Measurements from ENCODE around the gene TBX2. TPM values are rescaled to one million over a fixed set of nuclear protein-coding genes. Genes with fewer than 3 reads are reported as not detected.

TBX2 gene
- total and polyA plus RNA-seq, 9 donors: 8.9 to 20.4 (median 10.8) TPM

- peaks cover 59% of the 10 kb centered on the region for H3K4me1 ChIP-seq (ENCODE audit: control insufficient read depth, insufficient read depth, low read length)
- no peaks in the 10 kb centered on the region for H3K9me3 ChIP-seq (replicated peaks; ENCODE audit: control insufficient read depth, low read depth, low read length)
- H3K36me3 ChIP-seq (ENCODE audit: control insufficient read depth, insufficient read depth, low read length): peaks cover 5% of the 10 kb centered on the region
- WGBS (ENCODE audit: insufficient coverage): under 1% methylated on average over 58 of the region's 73 CpGs
- peak; percentile 93 for DNase-seq
- H3K4me3 ChIP-seq (ENCODE audit: low read length): peak overlapping the region; percentile 43
- H3K27me3 ChIP-seq (ENCODE audit: control insufficient read depth, insufficient read depth, low read length): peaks cover 87% of the 10 kb centered on the region
- H3K27ac ChIP-seq (ENCODE audit: low read length): peak overlapping the region; percentile 93
Measured at GRCh38 chr17:61409301-61410112, 9.9 kb downstream of the TBX2 start.

GRCh38 chr17:61410141-61411010 lies 10.7 kb downstream of the TBX2 start:
- peak overlapping the region; percentile 93 for H3K27ac ChIP-seq (ENCODE audit: low read length)
- WGBS (ENCODE audit: insufficient coverage): 3% methylated on average over 38 of the region's 48 CpGs
- H3K4me1 ChIP-seq (ENCODE audit: control insufficient read depth, insufficient read depth, low read length): peaks cover 55% of the 10 kb centered on the region
- H3K9me3 ChIP-seq (replicated peaks; ENCODE audit: control insufficient read depth, low read depth, low read length): no peaks in the 10 kb centered on the region
- DNase-seq: peak; percentile 89
- peaks cover 78% of the 10 kb centered on the region for H3K27me3 ChIP-seq (ENCODE audit: control insufficient read depth, insufficient read depth, low read length)
- peak overlapping the region; percentile 27 for H3K4me3 ChIP-seq (ENCODE audit: low read length)
- peaks cover 5% of the 10 kb centered on the region for H3K36me3 ChIP-seq (ENCODE audit: control insufficient read depth, insufficient read depth, low read length)

GRCh38 chr17:61411011-61411260 lies 11.3 kb downstream of the TBX2 start:
- WGBS (ENCODE audit: insufficient coverage): 2% methylated on average over 10 of the region's 29 CpGs
- H3K27ac ChIP-seq (ENCODE audit: low read length): peak overlapping the region; percentile 93
- H3K27me3 ChIP-seq (ENCODE audit: control insufficient read depth, insufficient read depth, low read length): peaks cover 72% of the 10 kb centered on the region
- no peak for DNase-seq
- peaks cover 52% of the 10 kb centered on the region for H3K4me1 ChIP-seq (ENCODE audit: control insufficient read depth, insufficient read depth, low read length)
- H3K36me3 ChIP-seq (ENCODE audit: control insufficient read depth, insufficient read depth, low read length): peaks cover 4% of the 10 kb centered on the region
- no peaks in the 10 kb centered on the region for H3K9me3 ChIP-seq (replicated peaks; ENCODE audit: control insufficient read depth, low read depth, low read length)
- peak overlapping the region; percentile 57 for H3K4me3 ChIP-seq (ENCODE audit: low read length)

- DNase-seq: peak; percentile 81
- Histone ChIP-seq H3K9me3 (replicated peaks; ENCODE audit: control insufficient read depth, low read depth, low read length) (no peaks in the 10 kb centered on the region), H3K36me3 (ENCODE audit: control insufficient read depth, insufficient read depth, low read length) (no peaks in the 10 kb centered on the region), H3K27me3 (ENCODE audit: control insufficient read depth, insufficient read depth, low read length) (peaks cover 67% of the 10 kb centered on the region), H3K27ac (ENCODE audit: low read length) (peak overlapping the region; percentile 93), H3K4me1 (ENCODE audit: control insufficient read depth, insufficient read depth, low read length) (peaks cover 55% of the 10 kb centered on the region), H3K4me3 (ENCODE audit: low read length) (peak overlapping the region; percentile 57)
- 2% methylated on average over 61 of the region's 75 CpGs for WGBS (ENCODE audit: insufficient coverage)
Measured at GRCh38 chr17:61411261-61412142, 11.9 kb downstream of the TBX2 start.

- H3K4me1 ChIP-seq (ENCODE audit: control insufficient read depth, insufficient read depth, low read length): peaks cover 63% of the 10 kb centered on the region
- H3K9me3 ChIP-seq (replicated peaks; ENCODE audit: control insufficient read depth, low read depth, low read length): no peaks in the 10 kb centered on the region
- peaks cover 60% of the 10 kb centered on the region for H3K27me3 ChIP-seq (ENCODE audit: control insufficient read depth, insufficient read depth, low read length)
- peak overlapping the region; percentile 93 for H3K27ac ChIP-seq (ENCODE audit: low read length)
- under 1% methylated on average over 69 of the region's 69 CpGs for WGBS (ENCODE audit: insufficient coverage)
- H3K4me3 ChIP-seq (ENCODE audit: low read length): peak overlapping the region; percentile 57
- H3K36me3 ChIP-seq (ENCODE audit: control insufficient read depth, insufficient read depth, low read length): no peaks in the 10 kb centered on the region
- DNase-seq: peak; percentile 94
Measured at GRCh38 chr17:61412143-61412859, 12.7 kb downstream of the TBX2 start.

- peak; percentile 50 for DNase-seq
- H3K9me3 ChIP-seq (replicated peaks; ENCODE audit: control insufficient read depth, low read depth, low read length): no peaks in the 10 kb centered on the region
- 3% methylated on average over 18 of the region's 38 CpGs for WGBS (ENCODE audit: insufficient coverage)
- peaks cover 55% of the 10 kb centered on the region for H3K27me3 ChIP-seq (ENCODE audit: control insufficient read depth, insufficient read depth, low read length)
- H3K4me1 ChIP-seq (ENCODE audit: control insufficient read depth, insufficient read depth, low read length): peaks cover 64% of the 10 kb centered on the region
- H3K27ac ChIP-seq (ENCODE audit: low read length): peak overlapping the region; percentile 72
- peak overlapping the region; percentile 57 for H3K4me3 ChIP-seq (ENCODE audit: low read length)
- H3K36me3 ChIP-seq (ENCODE audit: control insufficient read depth, insufficient read depth, low read length): no peaks in the 10 kb centered on the region
Measured at GRCh38 chr17:61412860-61413660, 13.4 kb downstream of the TBX2 start.

- H3K36me3 ChIP-seq (ENCODE audit: control insufficient read depth, insufficient read depth, low read length): no peaks in the 10 kb centered on the region
- H3K4me1 ChIP-seq (ENCODE audit: control insufficient read depth, insufficient read depth, low read length): peaks cover 62% of the 10 kb centered on the region
- H3K27ac ChIP-seq (ENCODE audit: low read length): no peak overlapping the region
- no peaks in the 10 kb centered on the region for H3K9me3 ChIP-seq (replicated peaks; ENCODE audit: control insufficient read depth, low read depth, low read length)
- WGBS (ENCODE audit: insufficient coverage): 82% methylated on average over 6 of the region's 8 CpGs
- H3K27me3 ChIP-seq (ENCODE audit: control insufficient read depth, insufficient read depth, low read length): peaks cover 48% of the 10 kb centered on the region
- peak; percentile 23 for DNase-seq
- H3K4me3 ChIP-seq (ENCODE audit: low read length): peak overlapping the region; percentile 57
Measured at GRCh38 chr17:61413661-61414126, 14.1 kb downstream of the TBX2 start.

- Histone ChIP-seq H3K27ac (ENCODE audit: low read length) (no peak overlapping the region), H3K36me3 (ENCODE audit: control insufficient read depth, insufficient read depth, low read length) (no peaks in the 10 kb centered on the region), H3K4me1 (ENCODE audit: control insufficient read depth, insufficient read depth, low read length) (peaks cover 60% of the 10 kb centered on the region), H3K9me3 (replicated peaks; ENCODE audit: control insufficient read depth, low read depth, low read length) (no peaks in the 10 kb centered on the region), H3K4me3 (ENCODE audit: low read length) (no peak overlapping the region), H3K27me3 (ENCODE audit: control insufficient read depth, insufficient read depth, low read length) (peaks cover 42% of the 10 kb centered on the region)
- DNase-seq: peak; percentile 17
- WGBS (ENCODE audit: insufficient coverage): 50% methylated on average over 14 of the region's 16 CpGs
Measured at GRCh38 chr17:61414141-61414935, 14.7 kb downstream of the TBX2 start.
